Measurements from ENCODE around the gene TNPO2.
"Not testable (repeated sequence)": the region's sequence is repeated elsewhere in the genome, so short reads cannot be mapped to it uniquely, and the experiment has no call there.

TNPO2 gene

DNA sequence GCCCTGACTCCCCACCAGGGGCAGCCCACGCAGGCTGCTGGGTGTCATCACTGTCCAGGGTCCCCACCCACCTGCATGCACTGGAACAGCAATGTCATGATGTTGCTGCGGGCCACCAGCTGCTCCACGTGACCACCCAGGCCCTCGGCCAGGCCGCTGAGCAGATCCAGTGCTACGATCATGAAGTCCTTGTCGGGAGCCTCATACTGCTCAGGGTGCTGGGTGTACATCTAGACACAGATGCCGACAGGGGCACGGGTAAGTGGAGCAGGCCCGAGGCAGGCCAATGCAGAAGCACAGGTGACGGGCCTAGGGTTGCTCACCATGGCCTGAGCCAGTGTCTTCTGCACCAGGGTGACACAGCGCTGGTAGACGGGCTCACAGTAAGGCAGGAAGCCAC lies 18.6 kb downstream of the TNPO2 start:
- no peak for DNase-seq (ENCODE audit: low spot score)

DNA sequence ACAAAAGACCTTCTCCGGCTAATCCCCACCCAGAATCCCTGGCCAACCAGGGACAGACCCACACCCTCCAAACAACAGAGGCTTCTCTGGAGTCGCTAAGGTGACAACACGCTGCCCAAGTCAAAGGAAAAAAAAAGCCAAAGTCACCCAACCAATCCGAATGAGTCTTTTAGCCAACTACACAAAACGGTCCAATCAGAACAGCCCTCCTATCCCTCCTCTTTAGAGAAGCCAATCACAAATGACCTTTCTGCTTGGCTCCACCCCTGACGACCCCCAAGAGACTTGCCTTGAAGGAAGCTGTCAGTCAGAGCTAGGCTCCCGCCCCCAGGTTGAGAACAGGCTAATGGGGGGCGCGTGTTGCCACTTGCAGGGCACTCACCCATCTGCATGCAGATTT lies 20.7 kb downstream of the TNPO2 start:
- no peak for DNase-seq (ENCODE audit: low spot score)

DNA sequence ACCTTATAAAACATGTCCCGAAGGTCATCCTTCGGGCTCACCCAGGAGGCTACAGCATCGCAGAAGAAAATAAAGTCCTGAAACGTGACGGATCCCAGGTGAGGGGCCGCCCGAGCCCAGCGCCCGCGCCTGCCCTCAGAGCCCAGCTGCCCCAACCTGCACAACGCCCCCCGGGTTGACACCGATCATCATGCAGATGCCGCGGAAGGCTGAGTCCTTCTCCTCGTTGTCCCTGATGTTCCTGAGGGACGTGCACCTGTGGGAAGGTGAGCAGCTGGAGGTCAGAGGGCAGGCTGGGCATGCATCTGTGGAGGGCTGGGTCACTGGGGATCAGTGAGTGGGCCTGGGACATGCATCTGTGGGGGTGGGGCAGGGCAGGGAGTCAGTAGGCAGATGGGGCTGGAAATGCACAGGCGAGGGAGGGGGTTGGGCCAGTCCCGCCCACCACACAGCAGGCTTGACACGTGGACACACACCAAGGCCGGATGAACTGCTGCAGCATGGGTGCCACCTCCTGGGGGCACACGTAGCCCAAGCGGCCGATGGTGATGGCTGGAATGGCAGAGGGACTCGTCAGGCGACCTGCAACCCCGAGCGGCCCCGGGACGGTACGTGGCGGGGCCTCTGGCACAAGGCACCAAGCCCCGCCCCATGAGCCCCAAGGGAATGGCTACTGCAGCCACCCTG lies 22.0 kb downstream of the TNPO2 start:
- no peak for DNase-seq (ENCODE audit: low spot score)

DNA sequence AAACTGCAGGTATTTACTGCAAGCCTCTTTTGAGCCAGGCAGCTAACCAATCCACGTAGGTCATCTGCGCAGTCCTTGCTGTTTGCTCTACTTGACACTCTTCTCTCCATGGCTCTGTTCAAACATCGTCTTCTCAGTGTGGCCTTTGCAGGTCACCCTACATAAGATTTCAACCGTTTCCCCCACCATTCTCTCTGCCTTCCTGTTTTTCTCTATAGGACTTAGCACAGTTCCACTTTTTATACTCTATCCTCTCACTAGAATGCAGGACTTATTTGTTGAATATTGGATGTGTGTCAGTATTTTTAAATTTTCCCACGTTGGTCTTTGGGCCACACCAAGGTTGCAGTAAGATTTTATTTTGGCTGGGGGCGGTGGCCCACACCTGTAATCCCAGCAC lies 25.6 kb downstream of the TNPO2 start:
- no peak for DNase-seq (ENCODE audit: low spot score)

DNA sequence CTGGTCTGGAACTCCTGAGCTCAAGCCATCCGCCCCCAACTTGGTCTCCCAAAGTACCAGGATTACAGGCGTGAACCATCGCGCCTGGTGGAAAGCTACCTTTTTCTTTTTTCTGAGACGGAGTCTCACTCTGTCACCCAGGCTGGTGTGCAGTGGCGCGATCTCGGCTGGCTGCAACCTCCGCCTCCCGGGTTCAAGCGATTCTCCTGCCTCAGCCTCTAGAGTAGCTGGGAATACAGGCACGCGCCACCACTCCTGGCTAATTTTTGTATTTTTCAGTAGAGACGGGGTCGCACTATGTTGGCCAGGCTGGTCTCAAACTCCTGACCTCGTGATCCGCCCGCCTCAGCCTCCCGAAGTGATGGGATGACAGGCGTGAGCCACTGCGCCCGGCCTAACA lies 26.3 kb downstream of the TNPO2 start:
- not testable (repeated sequence) for DNase-seq (ENCODE audit: low spot score)

DNA sequence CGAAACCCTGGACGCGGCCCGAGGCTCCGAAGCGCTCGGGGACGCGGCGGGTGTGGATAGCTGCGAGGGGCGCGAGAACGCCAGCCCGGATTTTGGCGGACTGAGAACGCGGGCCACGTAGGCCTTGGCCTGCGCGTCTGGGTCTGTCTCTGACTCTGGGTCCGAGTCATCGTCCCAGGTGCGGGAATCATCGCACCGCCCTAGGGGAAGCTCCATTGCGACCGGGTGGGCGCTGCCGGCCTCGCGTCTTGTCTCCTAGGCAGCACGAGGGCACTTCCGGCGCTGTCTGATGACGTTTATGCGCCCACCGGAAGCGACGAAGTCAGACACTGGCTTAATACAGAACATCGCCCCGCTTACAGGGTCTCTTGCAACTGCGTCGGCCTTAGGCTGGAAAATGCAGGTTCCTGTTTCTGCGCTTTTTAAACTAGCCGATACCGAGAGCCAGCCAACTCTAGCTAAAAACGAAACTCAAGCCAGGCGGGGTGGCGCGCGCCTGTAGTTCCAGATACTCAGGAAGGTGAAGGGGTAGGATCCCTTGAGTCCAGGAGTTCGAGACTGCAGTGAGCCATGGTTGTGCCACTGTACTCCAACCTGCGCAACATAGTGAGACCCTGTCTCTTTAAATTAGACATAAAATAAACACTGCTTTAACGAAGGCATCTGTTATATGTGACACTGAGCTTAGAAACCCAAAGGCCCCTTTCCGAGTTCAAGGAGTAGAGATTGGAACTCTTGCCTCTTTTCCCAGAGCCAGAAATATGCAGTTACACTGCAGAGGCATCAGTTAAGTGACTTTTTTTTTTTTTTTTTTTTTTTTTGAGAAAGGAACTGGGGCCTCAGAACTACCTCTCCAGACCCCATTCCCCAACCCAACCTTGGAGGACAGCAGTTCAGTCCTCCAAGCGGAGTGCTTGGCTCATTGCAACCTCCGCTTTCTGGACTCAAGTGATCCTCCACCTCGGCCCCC lies 27.1 kb downstream of the TNPO2 start, which contains the start of gene FBXW9:
TSS of gene FBXW9 (minus strand) at position 266 of the 970 bp plus-strand sequence. CDS start at position 216, 50 bp downstream.
- DNase-seq (ENCODE audit: low spot score): peak; percentile 96

DNA sequence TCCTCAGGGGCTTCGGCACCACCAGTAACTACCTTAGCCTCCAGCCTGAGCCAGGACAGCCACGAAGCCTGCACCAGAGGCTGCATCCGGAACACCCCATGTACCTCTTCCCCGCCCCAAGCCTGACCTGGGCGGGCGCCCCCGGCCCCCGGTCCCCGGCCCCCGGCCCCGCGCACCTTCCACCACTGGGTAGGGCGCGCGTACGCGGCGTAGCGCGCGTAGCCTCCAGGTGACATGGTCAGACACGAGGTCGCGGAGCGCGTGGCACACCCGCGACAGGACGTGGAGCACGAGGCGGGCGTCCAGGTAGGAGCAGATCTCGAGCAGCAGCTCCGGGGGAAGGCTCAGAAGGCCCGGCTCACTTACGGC lies 27.8 kb downstream of the TNPO2 start:
- DNase-seq (ENCODE audit: low spot score): no peak

DNA sequence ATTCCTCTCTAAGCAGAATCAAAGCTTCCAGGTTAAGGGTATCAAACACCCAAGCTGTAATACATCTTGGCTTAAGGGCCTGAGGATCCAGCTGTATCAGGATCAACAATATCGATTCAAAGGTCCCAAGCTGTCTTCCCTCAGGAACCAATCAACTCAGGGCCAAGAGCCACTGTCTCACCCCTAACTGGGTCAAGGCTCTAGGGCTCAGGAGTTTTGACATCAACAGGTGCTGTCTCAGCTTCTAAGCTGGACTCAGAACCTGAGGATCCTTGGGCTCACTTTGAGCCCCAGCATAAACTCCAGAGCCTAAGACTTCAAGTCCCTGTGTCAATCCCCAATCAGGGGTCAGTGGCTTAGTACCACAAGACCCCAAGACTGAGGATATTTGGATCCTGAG lies 28.2 kb downstream of the TNPO2 start:
- DNase-seq (ENCODE audit: low spot score): peak; percentile 8

DNA sequence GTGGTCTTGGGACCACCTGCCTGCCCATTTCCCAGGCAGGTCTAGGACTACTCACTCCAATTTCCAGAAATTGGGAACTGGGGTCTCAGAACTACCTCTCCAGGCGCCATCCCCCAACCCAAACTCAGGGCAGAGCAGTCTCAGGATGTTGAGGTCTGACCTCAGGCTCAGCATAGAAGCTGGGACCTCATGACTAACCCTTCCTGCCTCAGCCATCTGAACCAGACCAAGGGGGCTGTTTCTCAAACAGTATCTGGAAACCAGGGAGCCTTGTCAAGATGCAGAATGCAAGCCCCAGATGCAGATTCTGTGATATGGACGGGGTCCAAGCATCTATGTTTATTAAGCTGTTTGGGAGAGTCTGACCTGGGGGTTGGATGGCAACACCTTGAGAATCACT lies 28.6 kb downstream of the TNPO2 start:
- DNase-seq (ENCODE audit: low spot score): no peak

DNA sequence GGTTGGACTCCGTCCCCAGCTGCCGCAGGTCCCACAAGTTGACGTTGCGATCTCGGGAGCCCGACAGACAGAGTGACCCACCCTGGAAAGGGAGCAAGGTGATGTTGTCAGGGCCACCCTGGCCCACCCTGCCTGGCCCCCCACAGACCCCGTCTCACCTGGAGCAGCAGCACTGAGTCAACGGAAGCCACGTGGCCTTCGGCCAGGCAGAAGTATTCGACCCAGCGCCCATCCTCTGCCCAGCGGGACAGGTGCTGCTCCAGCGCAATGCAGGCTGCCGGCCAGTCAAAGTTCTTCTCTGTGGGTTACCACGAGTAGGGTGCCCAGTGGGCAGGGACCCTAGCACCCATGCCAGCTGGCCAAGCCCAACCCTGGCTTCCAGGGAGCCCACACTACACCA lies 29.1 kb downstream of the TNPO2 start:
- no peak for DNase-seq (ENCODE audit: low spot score)

DNA sequence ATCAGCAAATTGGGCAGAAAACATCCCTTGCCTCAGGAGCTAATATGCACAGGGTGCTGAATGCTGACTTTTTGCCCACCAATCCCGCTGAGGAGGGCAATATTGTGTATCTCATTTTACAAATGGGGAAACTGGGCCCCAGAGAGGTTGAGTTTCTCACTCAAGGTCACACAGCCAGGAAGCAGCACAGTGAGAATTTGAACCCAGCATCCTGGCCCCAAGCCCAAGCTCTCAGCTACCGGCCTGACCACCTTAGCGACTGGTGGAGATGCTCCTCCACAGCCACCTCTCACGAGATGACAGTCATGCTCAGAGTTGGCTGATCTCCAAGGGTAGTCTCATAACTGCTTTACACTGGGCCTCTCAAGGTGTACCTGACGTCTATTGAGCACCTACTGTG lies 30.8 kb downstream of the TNPO2 start:
- DNase-seq (ENCODE audit: low spot score): no peak

DNA sequence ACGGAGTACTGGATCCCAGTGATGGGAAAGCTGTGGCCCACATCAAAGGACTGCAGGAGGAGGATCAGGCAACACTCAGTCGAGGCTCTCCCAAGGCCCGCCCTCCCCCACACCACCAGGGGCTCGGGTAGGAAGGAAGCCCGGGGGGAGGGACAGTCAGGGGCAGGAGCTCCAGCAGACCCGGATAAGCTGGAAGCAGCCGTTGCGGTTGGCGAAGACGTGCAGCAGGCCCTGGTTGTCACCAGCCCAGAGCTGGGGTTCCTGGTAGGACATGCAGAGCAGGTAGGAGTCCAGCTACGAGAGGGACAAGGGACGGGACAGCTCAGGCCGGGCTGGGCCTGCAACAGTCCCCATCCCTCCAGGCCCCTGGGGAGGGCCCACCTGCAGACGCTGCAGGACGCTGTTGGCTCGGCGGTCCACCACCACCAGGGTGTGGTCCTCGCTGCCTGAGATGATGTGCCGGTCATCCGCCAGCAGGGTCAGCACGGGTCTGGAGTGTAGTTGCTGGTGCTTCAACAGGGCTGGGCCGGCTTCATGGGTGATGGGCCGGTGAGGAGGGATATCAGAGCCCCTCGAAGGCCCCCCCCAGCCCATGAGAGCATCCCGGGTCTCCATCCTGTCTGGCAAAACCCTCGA lies 34.0 kb downstream of the TNPO2 start:
- DNase-seq (ENCODE audit: low spot score): no peak

DNA sequence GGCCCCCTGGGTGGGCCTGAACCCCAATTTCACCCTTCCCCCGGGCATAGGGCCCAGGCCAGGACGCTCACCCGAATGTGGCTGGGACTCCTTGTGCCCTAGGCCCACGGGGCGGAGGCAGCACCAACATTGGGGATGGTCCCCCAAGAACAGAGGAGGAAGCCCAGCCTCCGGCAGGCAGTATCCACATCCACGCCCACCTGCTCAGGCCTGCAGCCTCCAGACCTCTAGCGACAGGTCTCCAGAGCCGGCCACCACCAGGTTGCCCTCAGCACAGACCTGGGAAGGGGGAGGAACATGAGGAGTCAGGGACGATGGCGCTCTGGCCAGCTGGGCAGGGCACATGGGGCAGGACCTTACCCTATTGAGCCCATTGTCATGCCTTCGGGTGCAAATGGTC lies 34.7 kb downstream of the TNPO2 start:
- DNase-seq (ENCODE audit: low spot score): no peak

DNA sequence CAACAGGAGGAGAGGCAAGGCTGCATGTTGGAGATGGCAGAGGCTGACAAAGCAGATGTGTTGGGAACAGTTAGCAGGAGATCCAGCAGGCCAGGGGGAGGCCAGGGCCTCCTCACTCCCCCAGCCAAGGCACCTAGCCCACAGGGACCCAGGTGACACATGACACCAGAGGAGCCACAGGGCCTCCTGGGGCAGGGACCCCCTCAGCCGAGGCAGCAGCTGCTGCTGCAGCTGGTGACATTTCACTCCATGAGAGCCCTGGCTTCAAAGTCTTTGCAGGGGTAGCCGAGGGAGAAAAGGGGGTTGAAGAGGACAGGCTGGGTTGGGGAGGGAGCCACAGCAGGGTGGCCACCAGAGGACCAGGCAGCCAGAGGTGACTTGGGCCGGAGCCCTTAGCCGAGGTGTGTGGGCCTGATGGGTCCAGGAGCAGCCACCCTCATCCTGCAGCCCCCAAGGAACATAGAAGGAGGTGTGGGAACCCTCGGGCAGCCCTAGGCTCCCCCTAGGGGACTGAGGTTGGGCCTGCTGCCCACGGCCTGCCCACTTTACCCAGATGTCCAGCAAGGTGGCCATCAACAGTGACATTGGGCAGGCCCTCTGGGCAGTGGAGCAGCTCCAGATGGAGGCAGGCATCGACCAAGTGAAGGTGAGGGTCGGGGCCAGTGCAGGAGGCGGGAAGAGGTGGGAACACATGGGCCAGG lies 36.1 kb downstream of the TNPO2 start, which contains the start of gene GNG14:
TSS of gene GNG14 (plus strand) at position 503 of the 701 bp plus-strand sequence. CDS start at position 554, 51 bp downstream.
- no peak for DNase-seq (ENCODE audit: low spot score)

DNA sequence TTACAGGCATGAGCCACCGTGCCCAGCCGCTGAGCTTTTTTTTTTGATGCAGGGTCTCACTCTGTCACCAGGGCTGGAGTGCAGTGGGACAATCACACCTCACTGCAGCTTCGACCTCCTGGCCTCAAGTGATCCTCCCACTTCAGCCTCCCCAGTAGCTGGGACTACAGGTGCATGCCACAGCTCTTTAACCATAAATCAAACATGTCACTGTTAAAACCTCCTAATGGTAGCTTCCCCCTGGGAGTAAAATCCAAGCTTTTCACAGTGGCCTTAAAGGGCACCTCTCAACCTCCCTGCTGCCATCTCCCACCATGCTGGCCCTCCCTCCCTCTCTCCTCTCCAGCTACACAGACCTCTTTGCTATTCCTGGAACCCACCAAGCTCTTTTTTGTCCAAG lies 37.9 kb downstream of the TNPO2 start:
- DNase-seq (ENCODE audit: low spot score): no peak

DNA sequence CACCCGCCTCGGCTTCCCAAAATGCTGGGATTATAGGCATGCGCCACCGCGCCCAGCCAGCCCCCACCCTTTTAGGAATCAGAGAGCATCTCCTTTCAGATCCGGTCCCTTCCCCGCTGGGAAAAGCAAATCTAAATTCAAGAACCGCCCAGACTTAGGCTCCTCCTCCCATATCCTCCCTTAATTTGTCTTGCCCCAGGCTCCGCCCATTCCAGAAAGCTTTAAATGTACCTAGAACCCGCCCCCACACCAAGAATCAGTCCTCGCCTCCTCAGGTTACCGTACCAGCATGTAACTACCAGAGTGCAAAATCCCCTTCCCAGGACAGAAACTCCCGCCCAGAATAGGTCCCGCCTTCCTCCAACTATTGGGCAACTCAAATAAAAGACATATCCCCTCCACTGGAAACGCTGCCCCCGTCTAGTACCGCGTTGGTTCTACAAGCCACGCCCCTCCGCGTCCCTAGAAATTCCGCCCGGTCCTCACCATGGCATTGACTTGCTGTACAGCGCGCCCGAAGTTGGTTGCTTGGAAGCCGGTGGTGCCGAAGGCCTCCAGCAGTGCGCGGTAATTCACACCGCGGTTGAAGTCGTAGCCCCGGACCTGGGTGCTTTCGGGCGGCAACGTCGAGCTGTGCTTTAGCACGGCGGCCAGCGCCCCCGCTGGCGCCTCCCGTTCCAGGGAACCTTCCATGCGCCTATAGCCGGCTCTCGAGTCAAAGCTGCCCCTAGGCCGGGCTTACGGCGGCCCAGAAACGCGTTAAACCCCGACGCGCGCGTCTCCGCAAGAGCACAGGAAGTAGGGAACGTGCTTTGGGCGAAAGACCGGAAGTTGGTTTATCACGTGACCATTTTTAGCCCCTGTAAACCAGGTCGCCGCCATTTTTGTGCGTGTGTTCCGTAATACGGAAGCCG lies 42.4 kb downstream of the TNPO2 start, which contains the start of gene DHPS:
TSS of gene DHPS (minus strand) at position 807 of the 914 bp plus-strand sequence. CDS start at position 693, 114 bp downstream.
- peak; percentile 97 for DNase-seq (ENCODE audit: low spot score)

DNA sequence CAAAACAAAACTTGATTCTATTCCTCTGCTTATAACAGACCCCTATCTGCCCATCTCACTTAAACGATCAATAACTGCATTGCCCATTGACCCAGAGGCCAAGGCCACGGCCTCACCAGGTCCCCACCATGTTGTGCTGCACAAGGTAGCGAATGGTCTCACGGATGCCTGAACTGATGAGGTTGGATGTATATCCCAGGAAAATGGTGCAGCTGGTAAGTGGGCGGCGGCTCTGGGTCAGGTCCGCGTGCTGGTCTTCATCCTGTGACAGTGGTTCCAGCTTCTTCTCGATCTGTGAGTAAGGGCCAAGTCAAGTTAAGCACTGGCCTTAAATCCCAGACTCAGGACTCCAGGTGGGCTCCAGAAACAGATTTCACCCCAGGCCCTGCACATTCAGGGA lies 43.7 kb downstream of the TNPO2 start:
- no peak for DNase-seq (ENCODE audit: low spot score)

DNA sequence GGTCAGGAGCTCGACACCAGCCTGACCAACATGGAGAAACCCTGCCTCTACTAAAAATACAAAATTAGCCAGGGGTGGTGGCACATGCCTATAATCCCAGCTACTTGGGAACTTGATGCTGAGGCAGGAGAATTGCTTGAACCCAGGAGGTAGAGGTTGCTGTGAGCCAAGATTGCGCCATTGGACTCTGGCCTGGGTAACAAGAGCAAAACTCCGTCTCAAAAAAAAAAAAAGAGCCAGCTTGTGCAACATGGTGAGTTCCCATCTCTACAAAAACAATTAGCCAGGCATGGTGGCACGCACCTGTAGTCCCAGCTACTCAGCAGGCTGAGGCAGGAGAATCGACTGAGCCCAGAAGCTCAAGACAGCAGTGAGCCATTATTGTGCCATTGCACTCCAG lies 45.7 kb downstream of the TNPO2 start:
- DNase-seq (ENCODE audit: low spot score): not testable (repeated sequence)

DNA sequence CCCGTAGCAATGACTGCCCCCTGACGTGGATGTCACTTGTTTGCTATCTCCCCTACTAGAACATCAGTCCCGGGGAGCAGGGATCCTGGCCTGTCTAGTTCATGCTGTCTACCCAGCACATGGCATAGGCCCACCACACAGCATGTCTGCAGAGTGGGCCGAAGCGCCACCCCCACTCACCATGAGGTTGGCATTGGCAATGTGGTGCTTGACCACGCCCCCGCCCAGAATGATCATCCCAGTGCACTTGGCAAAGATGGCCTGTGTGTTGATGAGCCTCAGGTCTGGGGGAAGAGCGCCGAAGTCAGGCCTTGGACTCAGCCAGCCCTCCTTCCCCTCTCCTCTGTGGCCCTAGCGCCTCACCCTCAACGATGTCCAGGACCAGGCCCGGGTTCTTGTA lies 46.8 kb downstream of the TNPO2 start:
- DNase-seq (ENCODE audit: low spot score): no peak

DNA sequence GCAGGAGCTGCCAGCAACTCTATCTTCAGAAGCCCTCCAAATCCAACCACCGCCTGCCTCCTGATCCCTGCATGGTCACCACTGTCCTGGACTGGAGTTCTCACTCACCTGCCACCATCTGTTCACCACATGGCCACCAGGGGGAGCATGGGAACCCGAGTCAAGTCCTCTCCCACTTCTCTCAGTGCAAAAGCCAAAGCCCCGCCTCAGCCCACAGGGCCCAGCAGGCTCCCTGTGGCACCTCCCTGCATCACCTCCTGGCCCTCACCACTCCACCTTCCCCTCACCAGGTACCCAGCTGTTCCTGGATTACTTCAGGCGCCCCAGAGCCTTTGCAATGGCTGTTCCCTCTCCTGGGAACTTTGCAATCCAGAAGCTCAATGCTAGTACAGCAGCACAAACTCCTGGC lies 47.3 kb downstream of the TNPO2 start:
- DNase-seq (ENCODE audit: low spot score): peak; percentile 87

DNA sequence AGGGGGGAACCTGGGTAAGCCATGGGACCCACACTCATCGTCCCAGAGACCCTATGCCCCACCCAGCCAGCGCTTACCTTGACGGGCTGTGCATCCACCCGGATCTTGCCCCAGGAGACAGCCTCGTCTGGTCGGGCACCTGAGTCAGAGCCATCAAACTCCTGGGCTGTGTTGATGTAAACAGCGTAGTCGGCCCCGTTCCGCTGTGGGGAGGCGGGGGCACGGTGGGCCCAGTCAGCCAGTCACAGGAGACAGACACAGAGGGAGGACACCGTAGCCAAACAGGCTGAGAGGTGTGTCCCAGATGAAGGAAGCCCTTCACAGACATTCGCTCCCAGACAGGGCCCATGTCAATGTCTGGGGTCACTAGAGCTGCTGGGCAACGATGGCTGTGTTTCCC lies 47.8 kb downstream of the TNPO2 start:
- no peak for DNase-seq (ENCODE audit: low spot score)

Measured in hematopoietic multipotent progenitor cell treated with erythropoietin and hydrocortisone succinate and interleukin-3 and kit ligand, for 17 days (in vitro differentiated cells).